Parathyroid adenoma (tissue), 2 donors: ENCODE measurements around the gene ICAM2.

Experiments
- H2AFZ ChIP-seq: fragments of 300-600 bp; sonication (generic); one replicate; pipeline ENCODE4 v1.7.0; 2017; ENCODE audit warnings: antibody characterized with exemption, mild to moderate bottlenecking
- H3K27ac ChIP-seq: fragments of 300-600 bp; sonication (generic); one replicate; pipeline ENCODE4 v1.7.0; 2017
- H3K27me3 ChIP-seq: fragments of 300-600 bp; sonication (generic); one replicate; pipeline ENCODE4 v1.7.0; 2017; ENCODE audit warnings: low read length; ENCODE audit not compliant: control insufficient read depth, insufficient read depth
- H3K36me3 ChIP-seq: fragments of 300-600 bp; sonication (generic); one replicate; pipeline ENCODE4 v1.7.0; 2017; ENCODE audit warnings: low read length; ENCODE audit not compliant: control insufficient read depth, insufficient read depth
- H3K4me1 ChIP-seq: fragments of 300-600 bp; sonication (generic); one replicate; pipeline ENCODE4 v1.7.0; 2017; ENCODE audit warnings: control low read depth
- H3K4me2 ChIP-seq: fragments of 300-600 bp; sonication (generic); one replicate; pipeline ENCODE4 v1.7.0; 2017; ENCODE audit warnings: low read length
- H3K4me3 ChIP-seq: fragments of 300-600 bp; sonication (generic); one replicate; pipeline ENCODE4 v1.7.0; 2017; ENCODE audit warnings: low read depth, low read length
- H3K79me2 ChIP-seq: fragments of 300-600 bp; sonication (generic); one replicate; pipeline ENCODE4 v1.7.0; 2017; ENCODE audit warnings: control low read depth
- H3K9ac ChIP-seq: fragments of 300-600 bp; sonication (generic); one replicate; pipeline ENCODE4 v1.7.0; 2017; ENCODE audit warnings: mild to moderate bottlenecking
- H3K9me3 ChIP-seq: fragments of 300-600 bp; sonication (generic); one replicate; pipeline ENCODE4 v1.7.0; 2017; ENCODE audit warnings: low read length; ENCODE audit not compliant: control insufficient read depth
- TF ChIP-seq, protein P1 (sequence below): fragments of 300-600 bp; sonication (generic); IDR thresholded peaks from one replicate; pipeline ENCODE4 v1.7.0; 2017; ENCODE audit warnings: antibody characterized with exemption, mild to moderate bottlenecking
- donor health status: primary hyperparathyroidism.

The ICAM2 gene

DNA sequence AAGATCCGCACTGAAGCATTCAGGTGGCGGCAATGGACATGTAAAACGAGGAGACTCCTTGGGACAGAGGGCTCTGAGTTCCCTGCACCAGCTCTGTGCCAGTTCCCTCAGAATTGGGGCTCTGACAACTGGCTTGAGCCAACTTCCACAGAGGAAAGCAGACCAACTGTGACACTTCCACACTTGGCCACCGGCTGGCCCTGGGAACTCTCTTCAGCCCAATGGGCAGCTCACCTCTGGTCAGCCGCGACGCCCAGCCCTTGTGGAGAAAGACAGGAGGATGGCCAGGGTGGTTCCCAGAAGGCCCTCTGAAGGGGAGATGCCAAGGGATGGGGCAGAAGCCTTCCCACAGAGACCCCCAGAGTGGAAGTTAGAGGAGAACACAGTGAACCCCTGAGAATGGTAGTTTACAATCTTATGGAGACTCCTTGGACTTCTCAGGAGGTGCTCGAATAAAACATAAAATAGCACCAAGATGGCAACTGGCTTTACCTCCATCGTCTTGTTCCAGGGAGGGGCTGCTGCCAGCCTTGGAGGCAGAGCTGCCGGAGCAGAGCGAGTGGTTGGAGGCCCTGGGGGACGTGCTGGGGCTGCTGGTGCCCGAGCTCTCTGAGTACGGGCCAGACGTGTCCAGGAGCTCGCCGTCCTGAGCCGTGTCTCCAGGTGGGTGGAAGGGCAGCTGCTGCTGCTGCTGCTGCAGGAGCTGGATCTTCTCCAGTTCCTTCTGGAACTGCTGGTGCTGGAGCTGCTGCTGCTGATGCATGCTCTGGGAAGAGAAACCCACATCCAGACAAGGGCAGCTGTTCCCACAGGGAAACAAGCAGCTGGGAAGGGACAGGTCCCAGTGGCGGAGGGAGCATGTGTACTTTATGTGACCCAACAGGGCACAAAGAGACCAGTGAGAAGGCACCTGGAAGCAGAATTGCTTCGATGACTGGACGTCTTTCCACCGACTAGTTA lies 35.0 kb upstream of the ICAM2 start:
- Histone ChIP-seq H3K27me3 (no peaks in the 10 kb centered on the region), H3K4me3 (no peak overlapping the region), H3K36me3 (no peaks in the 10 kb centered on the region), H3K9me3 (no peaks in the 10 kb centered on the region), H3K4me1 (no peaks in the 10 kb centered on the region), H3K9ac (no peak overlapping the region), H3K79me2 (no peaks in the 10 kb centered on the region), H2AFZ (no peak overlapping the region), H3K4me2 (no peak overlapping the region), H3K27ac (no peak overlapping the region)
- TF ChIP-seq, protein P1, sequence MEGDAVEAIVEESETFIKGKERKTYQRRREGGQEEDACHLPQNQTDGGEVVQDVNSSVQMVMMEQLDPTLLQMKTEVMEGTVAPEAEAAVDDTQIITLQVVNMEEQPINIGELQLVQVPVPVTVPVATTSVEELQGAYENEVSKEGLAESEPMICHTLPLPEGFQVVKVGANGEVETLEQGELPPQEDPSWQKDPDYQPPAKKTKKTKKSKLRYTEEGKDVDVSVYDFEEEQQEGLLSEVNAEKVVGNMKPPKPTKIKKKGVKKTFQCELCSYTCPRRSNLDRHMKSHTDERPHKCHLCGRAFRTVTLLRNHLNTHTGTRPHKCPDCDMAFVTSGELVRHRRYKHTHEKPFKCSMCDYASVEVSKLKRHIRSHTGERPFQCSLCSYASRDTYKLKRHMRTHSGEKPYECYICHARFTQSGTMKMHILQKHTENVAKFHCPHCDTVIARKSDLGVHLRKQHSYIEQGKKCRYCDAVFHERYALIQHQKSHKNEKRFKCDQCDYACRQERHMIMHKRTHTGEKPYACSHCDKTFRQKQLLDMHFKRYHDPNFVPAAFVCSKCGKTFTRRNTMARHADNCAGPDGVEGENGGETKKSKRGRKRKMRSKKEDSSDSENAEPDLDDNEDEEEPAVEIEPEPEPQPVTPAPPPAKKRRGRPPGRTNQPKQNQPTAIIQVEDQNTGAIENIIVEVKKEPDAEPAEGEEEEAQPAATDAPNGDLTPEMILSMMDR, result no peak

DNA sequence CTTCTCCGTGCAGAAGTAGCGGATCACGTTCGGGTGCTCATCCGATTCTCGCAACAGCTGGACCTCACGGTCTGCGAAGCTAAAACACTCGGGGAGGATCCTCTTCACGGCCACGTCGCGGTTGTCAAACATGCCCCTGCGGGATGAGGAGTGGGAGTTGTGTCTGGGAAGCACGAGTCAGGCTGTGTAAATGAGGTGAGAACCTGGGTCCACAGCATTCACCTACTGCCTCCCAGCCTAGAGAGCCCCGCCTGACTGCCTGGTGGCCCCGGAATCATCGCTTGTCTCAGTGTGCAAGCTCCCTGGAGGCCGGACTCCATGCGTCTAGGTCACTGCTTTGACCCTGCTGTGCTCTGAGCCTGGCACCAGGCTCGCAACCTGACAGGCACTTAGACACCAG lies 33.9 kb upstream of the ICAM2 start:
- Histone ChIP-seq H3K9ac (no peak overlapping the region), H3K9me3 (no peaks in the 10 kb centered on the region), H3K4me2 (no peak overlapping the region), H3K79me2 (no peaks in the 10 kb centered on the region), H3K27ac (no peak overlapping the region), H3K4me3 (no peak overlapping the region), H3K4me1 (no peaks in the 10 kb centered on the region), H3K27me3 (no peaks in the 10 kb centered on the region), H2AFZ (no peak overlapping the region), H3K36me3 (no peaks in the 10 kb centered on the region)
- TF ChIP-seq, protein P1, result no peak

GRCh38 chr17:64053101-64053500 lies 32.7 kb upstream of the ICAM2 start:
- no peak overlapping the region for H3K9ac ChIP-seq
- no peaks in the 10 kb centered on the region for H3K27me3 ChIP-seq
- H3K79me2 ChIP-seq, result no peaks in the 10 kb centered on the region
- H3K9me3 ChIP-seq, result no peaks in the 10 kb centered on the region
- no peak overlapping the region for H3K27ac ChIP-seq
- TF ChIP-seq, protein P1, result no peak
- H3K36me3 ChIP-seq, result no peaks in the 10 kb centered on the region
- H3K4me2 ChIP-seq, result no peak overlapping the region
- H3K4me1 ChIP-seq, result no peaks in the 10 kb centered on the region
- H2AFZ ChIP-seq, result no peak overlapping the region
- H3K4me3 ChIP-seq, result no peak overlapping the region

DNA sequence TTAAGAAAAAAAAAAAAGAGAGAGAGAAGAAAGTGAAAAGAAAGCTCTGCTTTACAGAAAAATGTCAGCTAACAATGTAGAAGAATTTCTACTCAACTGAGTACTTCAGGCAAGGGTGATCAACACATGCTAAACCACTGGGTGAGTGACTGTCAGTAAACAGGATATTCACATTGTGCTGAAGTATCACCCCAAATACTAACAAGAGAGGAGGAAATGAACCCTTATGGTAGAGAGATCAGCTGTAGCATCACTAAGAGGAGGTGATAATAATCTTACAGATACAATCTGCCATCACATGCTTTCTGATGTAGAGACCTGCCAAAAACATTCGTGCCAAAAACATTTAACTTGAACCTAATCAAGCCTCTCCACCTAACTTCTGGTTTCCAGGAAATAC lies 30.7 kb upstream of the ICAM2 start:
- H3K79me2 ChIP-seq, result no peaks in the 10 kb centered on the region
- no peak overlapping the region for H3K4me2 ChIP-seq
- no peaks in the 10 kb centered on the region for H3K36me3 ChIP-seq
- no peak overlapping the region for H3K4me3 ChIP-seq
- H2AFZ ChIP-seq, result no peak overlapping the region
- TF ChIP-seq, protein P1, result no peak
- no peaks in the 10 kb centered on the region for H3K4me1 ChIP-seq
- H3K27me3 ChIP-seq, result no peaks in the 10 kb centered on the region
- H3K27ac ChIP-seq, result no peak overlapping the region
- no peaks in the 10 kb centered on the region for H3K9me3 ChIP-seq
- no peak overlapping the region for H3K9ac ChIP-seq

- TF ChIP-seq, protein P1, result no peak
- Histone ChIP-seq H3K9me3 (no peaks in the 10 kb centered on the region), H3K27me3 (no peaks in the 10 kb centered on the region), H3K4me1 (no peaks in the 10 kb centered on the region), H3K4me2 (no peak overlapping the region), H3K27ac (no peak overlapping the region), H2AFZ (no peak overlapping the region), H3K79me2 (no peaks in the 10 kb centered on the region), H3K9ac (no peak overlapping the region), H3K36me3 (no peaks in the 10 kb centered on the region), H3K4me3 (no peak overlapping the region)
Measured at GRCh38 chr17:64048805-64049204, 28.4 kb upstream of the ICAM2 start.
